Measurements from ENCODE around the gene ANO10.

DNA sequence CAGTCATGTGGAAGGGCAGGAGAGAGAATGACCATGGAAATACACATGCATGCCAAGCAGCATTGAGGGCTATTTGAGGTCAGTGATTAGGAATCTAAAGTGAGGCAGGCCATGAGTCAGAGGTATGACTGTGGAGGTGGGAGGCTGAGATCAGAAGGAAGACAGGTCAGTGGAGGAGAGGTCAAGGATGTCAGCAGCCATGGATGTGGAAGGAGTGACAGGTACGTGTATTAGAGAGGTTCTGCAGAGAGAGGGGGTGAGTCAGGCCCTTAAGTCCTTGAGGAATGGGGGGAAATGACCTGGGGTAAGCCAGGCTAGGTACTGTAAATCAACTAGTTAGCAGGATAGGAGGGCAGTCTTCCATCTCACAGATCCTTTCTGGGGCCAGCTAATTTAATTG, 166.6 kb downstream of the ANO10 start:
- TF ChIP-seq CEBPB (IDR thresholded peaks at IDR 0.05) (no peak), NFIC (IDR thresholded peaks at IDR 0.05) (no peak), TCF12 (IDR thresholded peaks at IDR 0.05; ENCODE audit: low read depth) (no peak), RAD21 (IDR thresholded peaks at IDR 0.05; ENCODE audit: low read depth) (no peak), EP300 (IDR thresholded peaks at IDR 0.05; ENCODE audit: borderline replicate concordance) (no peak), TAF1 (IDR thresholded peaks at IDR 0.05; ENCODE audit: low read depth) (no peak)
- TF ChIP-seq, protein P1, sequence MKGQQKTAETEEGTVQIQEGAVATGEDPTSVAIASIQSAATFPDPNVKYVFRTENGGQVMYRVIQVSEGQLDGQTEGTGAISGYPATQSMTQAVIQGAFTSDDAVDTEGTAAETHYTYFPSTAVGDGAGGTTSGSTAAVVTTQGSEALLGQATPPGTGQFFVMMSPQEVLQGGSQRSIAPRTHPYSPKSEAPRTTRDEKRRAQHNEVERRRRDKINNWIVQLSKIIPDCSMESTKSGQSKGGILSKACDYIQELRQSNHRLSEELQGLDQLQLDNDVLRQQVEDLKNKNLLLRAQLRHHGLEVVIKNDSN (IDR thresholded peaks at IDR 0.05): no peak
- TF ChIP-seq, protein P2, sequence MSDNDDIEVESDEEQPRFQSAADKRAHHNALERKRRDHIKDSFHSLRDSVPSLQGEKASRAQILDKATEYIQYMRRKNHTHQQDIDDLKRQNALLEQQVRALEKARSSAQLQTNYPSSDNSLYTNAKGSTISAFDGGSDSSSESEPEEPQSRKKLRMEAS (IDR thresholded peaks at IDR 0.05): no peak
- TF ChIP-seq, protein P3, sequence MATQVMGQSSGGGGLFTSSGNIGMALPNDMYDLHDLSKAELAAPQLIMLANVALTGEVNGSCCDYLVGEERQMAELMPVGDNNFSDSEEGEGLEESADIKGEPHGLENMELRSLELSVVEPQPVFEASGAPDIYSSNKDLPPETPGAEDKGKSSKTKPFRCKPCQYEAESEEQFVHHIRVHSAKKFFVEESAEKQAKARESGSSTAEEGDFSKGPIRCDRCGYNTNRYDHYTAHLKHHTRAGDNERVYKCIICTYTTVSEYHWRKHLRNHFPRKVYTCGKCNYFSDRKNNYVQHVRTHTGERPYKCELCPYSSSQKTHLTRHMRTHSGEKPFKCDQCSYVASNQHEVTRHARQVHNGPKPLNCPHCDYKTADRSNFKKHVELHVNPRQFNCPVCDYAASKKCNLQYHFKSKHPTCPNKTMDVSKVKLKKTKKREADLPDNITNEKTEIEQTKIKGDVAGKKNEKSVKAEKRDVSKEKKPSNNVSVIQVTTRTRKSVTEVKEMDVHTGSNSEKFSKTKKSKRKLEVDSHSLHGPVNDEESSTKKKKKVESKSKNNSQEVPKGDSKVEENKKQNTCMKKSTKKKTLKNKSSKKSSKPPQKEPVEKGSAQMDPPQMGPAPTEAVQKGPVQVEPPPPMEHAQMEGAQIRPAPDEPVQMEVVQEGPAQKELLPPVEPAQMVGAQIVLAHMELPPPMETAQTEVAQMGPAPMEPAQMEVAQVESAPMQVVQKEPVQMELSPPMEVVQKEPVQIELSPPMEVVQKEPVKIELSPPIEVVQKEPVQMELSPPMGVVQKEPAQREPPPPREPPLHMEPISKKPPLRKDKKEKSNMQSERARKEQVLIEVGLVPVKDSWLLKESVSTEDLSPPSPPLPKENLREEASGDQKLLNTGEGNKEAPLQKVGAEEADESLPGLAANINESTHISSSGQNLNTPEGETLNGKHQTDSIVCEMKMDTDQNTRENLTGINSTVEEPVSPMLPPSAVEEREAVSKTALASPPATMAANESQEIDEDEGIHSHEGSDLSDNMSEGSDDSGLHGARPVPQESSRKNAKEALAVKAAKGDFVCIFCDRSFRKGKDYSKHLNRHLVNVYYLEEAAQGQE (IDR thresholded peaks at IDR 0.05; ENCODE audit: low read depth): no peak
